ENCODE measurements around the gene GABBR2. TPM values are rescaled to one million over a fixed set of nuclear protein-coding genes. Genes with fewer than 3 reads are reported as not detected.

GABBR2 gene
- total and polyA plus RNA-seq, 9 of the 15 experiments (the other 6 are each of a cell fraction or from before 2014, with no cell fraction given): 0.15 to 1.9 (median 0.32) TPM

- ChIA-PET POLR2A (interaction anchor here (0.6 to 2.9 kb wide), 5 partner anchors 10 to 132 kb away, joined by 3 to 11 read pairs (median 4); no protein-coding TSS in a partner anchor), CTCF (ENCODE audit: low intra/inter-chr PET ratio) (no interaction called here)
- Histone ChIP-seq H2AFZ (ENCODE audit: low read depth, low read length) (no peak overlapping the region), H3K4me2 (ENCODE audit: insufficient read depth, low read length) (no peak overlapping the region), H3K4me1 (replicated peaks in 1 of 2; ENCODE audit: control insufficient read depth in 2 of 2, insufficient read depth in 2 of 2, low read length in 2 of 2) (peaks cover 0 to 2% of the 10 kb centered on the region in 2 experiments; a peak in 2 of 5 replicates), H3K36me3 (ENCODE audit: control insufficient read depth, insufficient read depth, low read length) (no peaks in the 10 kb centered on the region), H3K4me3 (no peak overlapping the region), H3K79me2 (ENCODE audit: control insufficient read depth, insufficient read depth, low read length) (no peaks in the 10 kb centered on the region), H3K9me1 (ENCODE audit: control insufficient read depth, insufficient read depth, low read length) (no peaks in the 10 kb centered on the region), H3K9ac (ENCODE audit: insufficient read depth in 1 of 2, low read depth in 2 of 2, low read length in 2 of 2) (peak overlapping the region in 1 of 2 experiments; percentile 38; a peak in 1 of 4 replicates), H3K27me3 (ENCODE audit: control insufficient read depth in 2 of 2, insufficient read depth in 2 of 2, low read length in 2 of 2) (no peaks in the 10 kb centered on the region), H3K27ac (ENCODE audit: extremely low read depth, low read depth, low read length) (no peak overlapping the region), H3K9me3 (replicated peaks; ENCODE audit: control insufficient read depth, insufficient read depth, low read depth, low read length) (no peaks in the 10 kb centered on the region; the same call in 1 of the 2 replicates), H4K20me1 (replicated peaks; ENCODE audit: control insufficient read depth, insufficient read depth, low read length) (no peaks in the 10 kb centered on the region)
- FAIRE-seq (no peak), DNase-seq (ENCODE audit: extremely low read depth in 1 of 4, low spot score in 3 of 4) (no peak), ATAC-seq (no peak)
- WGBS (ENCODE audit: insufficient coverage, low coverage, missing lambda C conversion rate): 68% methylated on average over 13 of the region's 15 CpGs
- no peak for TF ChIP-seq MIER1 (IDR thresholded peaks at IDR 0.05; ENCODE audit: low read depth)
- TF ChIP-seq HDAC2 (IDR thresholded peaks at IDR 0.05): no peak
- no peak for TF ChIP-seq HOMEZ (CRISPR knock-in tag; IDR thresholded peaks at IDR 0.05)
- TF ChIP-seq ZNF217 (CRISPR knock-in tag; IDR thresholded peaks at IDR 0.05): no peak
- TF ChIP-seq MYC (IDR thresholded peaks at IDR 0.05; ENCODE audit: low read depth, low read length): no peak
- no peak for TF ChIP-seq MYC (CRISPR knock-in tag; IDR thresholded peaks at IDR 0.05; ENCODE audit: borderline replicate concordance, low read depth)
- intact Hi-C loops (cut with micrococcal nuclease) (no loop called here), in situ Hi-C loops (cut with MboI) (no loop called here)
- no TSS peak for BruUV-seq (replicated peaks)
These were observed 143.3 kb downstream of the GABBR2 start for GRCh38 chr9:98565152-98566135.

Measured in K562 (cell line).